ENCODE data around the gene PRRC2C. TPM values are rescaled to one million over a fixed set of nuclear protein-coding genes. Genes with fewer than 3 reads are reported as not detected.

Gene PRRC2C
- total and polyA plus RNA-seq, 10 donors, result 30.1 to 216 (median 163) TPM

DNA sequence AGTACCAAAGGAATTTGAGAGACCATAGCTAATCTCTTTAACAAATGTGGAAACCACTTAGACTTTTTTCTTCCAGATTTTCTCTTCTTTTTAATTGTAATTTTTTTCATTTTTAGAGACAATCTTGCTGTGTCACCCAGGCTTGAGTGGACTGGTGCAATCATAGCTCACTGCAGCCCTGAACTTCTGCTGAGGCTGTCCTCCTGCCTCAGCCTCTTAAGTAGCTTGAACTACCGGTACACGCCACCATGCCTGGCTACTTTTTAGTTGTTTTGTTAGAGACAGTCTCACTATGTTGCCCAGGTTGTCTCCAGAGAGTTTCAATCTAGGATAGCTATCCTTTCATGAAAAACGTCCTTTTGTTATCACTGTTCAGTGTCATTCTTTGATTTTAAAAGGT, 15.0 kb downstream of the PRRC2C start:
- Histone ChIP-seq H3K9me3 (no peaks in the 10 kb centered on the region), H3K4me1 (peaks cover 34 to 100% (median 76%) of the 10 kb centered on the region in 6 donors), H3K27ac (peak overlapping the region in 1 of 8 donors; percentile 7), H3K36me3 (peaks cover 0 to 39% (median 0%) of the 10 kb centered on the region in 6 donors), H3K4me3 (no peak overlapping the region), H3K27me3 (replicated peaks in 1 of 7) (no peaks in the 10 kb centered on the region)
- no peak for TF ChIP-seq POLR2A (IDR thresholded peaks at IDR 0.05)
- no peak for TF ChIP-seq CTCF (IDR thresholded peaks at IDR 0.05 in 8 of 11, conservative IDR thresholded peaks at IDR 0.05 in 3 of 11)
- no peak for TF ChIP-seq POLR2AphosphoS5 (IDR thresholded peaks at IDR 0.05)
- 70 to 88% (median 84%) methylated on average over 3 of the region's 3 CpGs for WGBS, 5 donors
- no peak for DNase-seq
- intact Hi-C loops (cut with DNase I; ENCODE audit: low total_unique reads), result no loop called here

GRCh38 chr1:171500803-171501202, 15.5 kb downstream of the PRRC2C start:
- 86 to 96% (median 91%) methylated on average over 4 of the region's 4 CpGs for WGBS, 5 donors
- TF ChIP-seq POLR2A (IDR thresholded peaks at IDR 0.05) (no peak), POLR2AphosphoS5 (IDR thresholded peaks at IDR 0.05) (no peak), CTCF (IDR thresholded peaks at IDR 0.05 in 8 of 11, conservative IDR thresholded peaks at IDR 0.05 in 3 of 11) (no peak)
- H3K9me3 ChIP-seq, result no peaks in the 10 kb centered on the region
- peaks cover 32 to 100% (median 76%) of the 10 kb centered on the region in 6 donors for H3K4me1 ChIP-seq
- H3K36me3 ChIP-seq, result peaks cover 0 to 39% (median 0%) of the 10 kb centered on the region in 6 donors
- H3K27ac ChIP-seq, result peak overlapping the region in 1 of 8 donors; percentile 7
- H3K4me3 ChIP-seq, result no peak overlapping the region
- H3K27me3 ChIP-seq (replicated peaks in 1 of 7), result no peaks in the 10 kb centered on the region
- intact Hi-C loops (cut with DNase I; ENCODE audit: low total_unique reads), result no loop called here
- no peak for DNase-seq

GRCh38 chr1:171501305-171502024, 16.1 kb downstream of the PRRC2C start:
- DNase-seq, result no peak
- Histone ChIP-seq H3K27ac (no peak overlapping the region), H3K9me3 (no peaks in the 10 kb centered on the region), H3K4me3 (no peak overlapping the region), H3K36me3 (peaks cover 0 to 39% (median 0%) of the 10 kb centered on the region in 6 donors), H3K27me3 (replicated peaks in 1 of 7) (no peaks in the 10 kb centered on the region), H3K4me1 (peaks cover 25 to 100% (median 75%) of the 10 kb centered on the region in 6 donors)
- TF ChIP-seq POLR2A (IDR thresholded peaks at IDR 0.05) (no peak), POLR2AphosphoS5 (IDR thresholded peaks at IDR 0.05) (no peak)
- intact Hi-C loops (cut with DNase I; ENCODE audit: low total_unique reads), result no loop called here

DNA sequence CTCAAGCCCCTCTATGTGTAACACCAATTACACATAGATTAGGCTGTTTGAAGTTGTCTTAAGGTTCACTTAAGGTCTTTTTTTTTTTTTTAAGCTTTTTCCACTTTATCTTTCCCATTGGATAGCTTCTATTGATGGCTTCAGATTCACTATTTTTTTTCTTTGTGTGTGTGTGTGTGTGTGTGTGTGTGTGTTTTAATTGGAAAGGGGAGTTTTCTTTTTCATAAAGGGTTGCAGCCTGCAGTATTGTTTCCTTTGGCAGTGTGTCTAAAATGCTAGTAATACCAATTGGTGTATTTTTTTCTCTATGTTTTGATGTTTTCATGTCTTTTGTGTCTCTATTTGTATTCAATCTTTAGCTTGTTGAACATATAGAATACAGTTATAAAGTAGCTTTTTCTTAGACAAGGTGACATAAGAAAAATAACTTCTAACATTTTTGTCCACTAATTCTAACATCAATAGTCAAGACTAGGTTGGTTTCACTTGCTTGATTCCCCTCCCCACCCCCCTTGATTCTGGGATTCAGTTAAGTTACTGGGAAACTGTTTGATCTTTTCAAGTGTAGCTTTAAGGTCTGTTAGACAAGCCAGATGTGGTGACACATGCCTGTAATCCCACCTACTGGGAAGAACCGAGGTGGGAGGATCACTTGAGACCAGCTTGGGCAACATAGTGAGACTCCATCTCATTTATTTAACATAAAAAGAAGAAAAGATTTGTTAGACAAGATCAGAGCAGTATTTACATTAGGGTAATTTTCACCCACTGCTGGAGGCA, 21.4 kb downstream of the PRRC2C start:
- TF ChIP-seq POLR2A (IDR thresholded peaks at IDR 0.05) (no peak), POLR2AphosphoS5 (IDR thresholded peaks at IDR 0.05) (no peak), CTCF (IDR thresholded peaks at IDR 0.05 in 8 of 11, conservative IDR thresholded peaks at IDR 0.05 in 3 of 11) (no peak)
- Histone ChIP-seq H3K4me3 (no peak overlapping the region), H3K27ac (peak overlapping the region in 1 of 8 donors; percentile 16), H3K4me1 (peaks cover 22 to 100% (median 87%) of the 10 kb centered on the region in 6 donors), H3K36me3 (peaks cover 0 to 9% (median 0%) of the 10 kb centered on the region in 6 donors), H3K27me3 (replicated peaks in 1 of 7) (no peaks in the 10 kb centered on the region), H3K9me3 (no peaks in the 10 kb centered on the region)
- intact Hi-C loops (cut with DNase I; ENCODE audit: low total_unique reads), result no loop called here
- no peak for DNase-seq
- 36 to 65% (median 55%) methylated on average over 1 of the region's 1 CpG for WGBS, 5 donors
